ENCODE results near the gene PATL1.
A peak's percentile ranks its signal among the peaks of the same experiment; 100 is the strongest.
"Not testable (repeated sequence)": the region's sequence is repeated elsewhere in the genome, so short reads cannot be mapped to it uniquely, and the experiment has no call there.

Gene PATL1

GRCh38 chr11:59668950-59669610 is at the start of gene PATL1:
PATL1 (minus strand) TSS chr11:59669037; CDS start chr11:59668895, 142 bp downstream.
- DNase-seq: peak; percentile 61 to 96

GRCh38 chr11:59716051-59716450 is 47.2 kb upstream of the PATL1 start:
- DNase-seq: no peak

- no peak for DNase-seq
These were observed 44.9 kb upstream of the PATL1 start, which contains the start of gene OR10V1 for GRCh38 chr11:59713745-59714144. OR10V1 (minus strand) TSS chr11:59713845; CDS start chr11:59713845, 0 bp downstream.

DNA sequence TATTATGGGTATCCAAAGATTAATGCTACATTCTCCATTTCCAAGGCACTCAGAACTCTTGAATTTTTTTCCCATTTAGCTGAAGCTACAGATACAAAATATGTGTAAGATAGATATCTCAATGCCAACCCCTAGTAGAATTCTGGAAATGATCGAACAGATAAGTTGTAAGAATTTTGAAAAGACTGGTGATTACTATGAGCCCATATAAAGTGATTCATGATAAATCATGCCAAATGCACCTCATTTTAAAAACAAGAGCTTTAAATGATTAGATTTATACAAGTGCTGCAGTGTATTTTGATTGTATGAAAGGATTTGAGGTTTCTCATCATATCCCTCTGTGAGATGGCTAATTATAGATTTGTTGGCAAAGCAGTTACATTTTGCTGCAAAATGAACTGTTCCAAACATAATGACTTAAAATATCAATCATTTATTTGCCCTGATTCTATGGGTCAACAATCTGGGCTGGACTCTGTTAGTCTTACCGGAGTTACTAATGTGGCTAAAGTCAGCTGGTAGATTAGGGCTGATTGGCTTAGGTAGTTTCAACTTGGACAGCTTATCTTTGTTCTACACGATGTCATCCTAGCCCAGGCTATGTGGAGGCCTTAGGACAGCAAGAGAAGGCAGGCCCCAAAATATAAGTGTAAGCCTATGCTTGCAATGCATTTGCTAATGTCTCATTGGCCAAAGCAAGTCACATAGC is 41.5 kb upstream of the PATL1 start:
- no peak for DNase-seq

DNA sequence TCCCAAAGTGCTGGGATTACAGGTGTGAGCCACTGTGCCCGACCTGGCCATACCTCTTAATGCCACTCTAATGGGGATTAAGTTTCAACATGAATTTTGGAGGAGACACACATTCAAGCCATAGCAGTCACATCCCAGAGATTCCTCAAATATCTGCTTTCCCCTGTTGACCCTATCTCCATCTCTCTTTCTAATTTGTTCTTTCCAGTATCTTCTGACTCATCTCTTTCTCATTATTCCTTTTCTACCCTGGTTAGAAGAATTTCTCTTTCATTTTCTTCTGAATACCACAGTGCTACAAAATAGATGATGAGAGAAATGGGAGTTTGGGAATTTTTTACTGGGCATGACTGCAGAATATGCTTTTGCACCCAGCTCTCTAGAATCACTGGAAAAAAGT is 39.7 kb upstream of the PATL1 start:
- no peak for DNase-seq

GRCh38 chr11:59707371-59707770 is 38.5 kb upstream of the PATL1 start:
- DNase-seq: no peak

DNA sequence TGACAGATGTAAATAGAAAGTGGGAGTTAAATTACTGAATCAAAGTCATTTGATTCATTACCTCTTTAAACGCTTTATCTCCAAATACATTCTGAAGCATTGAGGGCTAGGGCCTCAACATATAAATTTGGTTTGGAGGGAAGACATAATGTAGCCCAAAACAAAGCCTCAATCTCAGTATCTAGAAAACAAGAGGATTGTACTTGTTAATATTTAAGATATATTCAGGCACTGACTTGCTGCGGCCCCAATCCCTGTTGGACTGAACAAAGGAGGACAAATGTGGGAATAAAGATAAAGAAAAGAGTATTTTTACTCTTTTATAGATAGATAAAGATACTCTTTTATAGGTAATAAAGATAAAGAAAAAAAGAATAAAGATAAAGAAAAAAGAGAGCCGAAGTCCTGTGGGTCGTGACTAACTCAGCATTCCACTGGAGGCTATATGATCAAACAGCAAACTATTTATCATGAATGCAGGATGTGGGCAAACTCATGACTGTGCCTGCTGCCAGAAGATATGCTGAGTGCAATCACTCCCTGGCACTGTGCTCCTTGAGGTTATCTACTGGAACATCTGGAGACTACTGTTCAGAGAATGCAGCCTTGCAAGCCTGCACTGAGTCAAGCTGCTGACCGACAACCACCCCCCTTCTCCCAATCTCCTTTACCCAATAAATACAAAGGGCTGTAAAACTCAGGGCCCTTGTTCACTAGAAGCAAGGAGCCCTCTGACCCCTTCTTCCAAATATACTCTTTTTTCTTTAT is 37.9 kb upstream of the PATL1 start:
- DNase-seq: no peak

- DNase-seq: no peak
These were observed 36.5 kb upstream of the PATL1 start for GRCh38 chr11:59705294-59705693.

- not testable (repeated sequence) for DNase-seq
These were observed 34.7 kb upstream of the PATL1 start for GRCh38 chr11:59703515-59703914.

- DNase-seq: not testable (repeated sequence)
These were observed 31.3 kb upstream of the PATL1 start for GRCh38 chr11:59700157-59700556.

- DNase-seq: no peak
These were observed 29.7 kb upstream of the PATL1 start for GRCh38 chr11:59698506-59698905.

DNA sequence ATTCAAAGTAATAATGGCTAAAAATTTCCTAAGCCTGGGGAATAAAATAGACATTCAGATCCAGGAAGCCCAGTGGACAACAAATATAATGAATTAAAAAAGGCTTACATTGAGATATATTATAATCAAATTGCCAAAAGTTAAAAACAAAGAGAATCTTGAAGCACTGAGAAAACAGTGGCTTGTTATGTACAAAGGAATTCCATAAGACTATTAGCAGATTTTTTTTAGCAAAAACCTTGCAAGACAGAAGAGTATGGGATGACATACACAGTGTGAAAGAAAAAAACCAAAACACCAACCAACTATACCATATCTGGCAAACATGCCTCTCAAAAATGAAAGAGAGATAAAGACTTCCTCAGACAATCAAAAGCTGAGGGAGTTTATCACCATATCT is 24.1 kb upstream of the PATL1 start:
- no peak for DNase-seq

DNA sequence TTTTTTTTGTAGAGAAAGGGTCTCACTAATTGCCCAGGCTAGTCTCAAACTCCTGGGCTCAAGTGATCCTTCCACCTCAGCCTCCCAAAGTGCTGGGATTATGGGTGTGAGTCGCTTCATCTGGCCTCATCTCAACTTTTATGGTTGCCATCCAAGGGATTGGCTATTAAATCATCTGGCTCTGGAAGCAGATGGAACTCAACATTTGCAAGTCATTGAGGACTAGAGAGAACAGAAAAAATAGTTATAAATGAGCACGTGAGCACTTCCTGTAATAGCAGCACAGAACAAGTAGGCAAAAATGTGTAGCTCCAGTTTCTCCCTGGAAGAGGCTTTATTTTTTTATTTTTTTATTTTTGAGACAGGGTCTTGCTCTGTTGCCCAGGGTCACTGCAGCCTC is 22.3 kb upstream of the PATL1 start:
- no peak for DNase-seq

DNA sequence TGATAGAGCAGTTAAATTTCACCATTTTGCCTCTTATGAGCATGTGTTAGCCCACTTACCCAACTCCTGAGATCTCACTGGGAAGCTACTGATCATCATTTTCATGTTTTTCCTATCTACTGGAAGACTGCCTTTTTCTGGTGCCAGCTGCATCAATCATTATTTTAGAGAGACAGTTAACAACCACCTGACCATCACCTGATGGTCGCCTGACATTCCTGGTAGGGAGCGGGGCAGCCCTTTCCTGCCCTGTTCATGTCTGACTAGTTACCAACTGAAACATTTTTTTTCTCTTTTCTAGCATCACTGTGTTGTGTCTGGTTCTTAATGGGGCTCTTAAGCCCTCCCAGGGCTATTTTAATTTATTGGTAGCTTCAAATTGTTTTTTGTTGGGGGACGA is 20.2 kb upstream of the PATL1 start:
- DNase-seq: no peak

DNA sequence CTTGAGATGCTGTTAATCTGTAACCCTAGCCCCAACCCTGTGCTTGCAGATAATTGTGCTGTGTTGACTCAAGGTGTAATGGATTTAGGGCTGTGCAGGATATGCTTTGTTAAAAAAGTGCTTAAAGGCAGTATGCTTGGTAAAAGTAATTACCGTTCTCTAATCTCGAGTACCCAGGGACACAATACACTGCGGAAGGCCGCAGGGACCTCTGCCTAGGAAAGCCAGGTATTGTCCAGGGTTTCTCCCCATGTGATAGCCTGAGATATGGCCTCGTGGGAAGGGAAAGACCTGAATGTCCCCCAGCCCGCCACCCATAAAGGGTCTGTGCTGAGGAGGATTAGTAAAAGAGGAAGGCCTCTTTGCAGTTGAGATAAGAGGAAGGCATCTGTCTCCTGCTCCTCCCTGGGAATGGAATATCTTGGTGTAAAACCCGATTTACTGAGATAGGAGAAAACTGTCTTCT is 12.5 kb upstream of the PATL1 start:
- DNase-seq: not testable (repeated sequence)

DNA sequence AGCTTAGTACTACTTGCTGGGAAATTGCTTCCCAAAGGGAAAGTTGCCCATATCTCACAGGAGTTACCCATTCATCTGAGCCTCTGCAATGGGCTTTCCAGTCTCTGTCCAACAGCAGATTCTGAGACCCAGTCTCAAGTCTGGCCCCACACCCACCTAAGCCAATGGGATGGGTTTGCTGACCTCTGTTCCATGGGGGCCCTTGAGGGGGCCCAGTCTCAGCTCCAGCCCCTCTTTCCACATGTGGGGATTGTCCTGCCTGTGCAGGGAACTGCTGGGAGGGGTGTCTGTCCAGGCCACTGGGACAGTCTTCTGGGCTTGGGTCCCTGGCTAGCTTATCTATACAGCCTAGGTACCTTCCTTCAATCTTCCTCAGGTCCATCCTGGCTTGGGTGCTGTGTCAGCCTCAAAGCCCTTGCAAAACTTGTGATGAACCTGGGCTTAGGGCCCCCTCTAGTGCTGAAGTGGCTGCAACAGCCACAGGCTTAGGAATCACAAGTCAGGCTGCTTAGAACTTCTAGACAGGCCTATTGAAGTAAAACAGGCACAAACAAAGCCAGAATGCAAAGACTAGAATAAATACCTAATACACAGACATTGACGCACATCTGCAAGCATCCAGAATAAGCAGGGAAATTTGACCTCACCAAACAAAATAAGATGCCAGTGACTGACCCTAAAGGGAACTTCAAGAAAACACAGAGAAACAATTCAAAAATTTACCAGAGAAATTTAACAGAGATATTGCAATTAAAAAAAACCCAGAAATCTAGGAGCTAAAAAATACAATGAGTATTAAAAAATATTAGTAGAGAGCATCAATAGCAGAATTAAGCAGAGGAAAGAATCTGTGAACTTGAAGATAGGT is 11.7 kb upstream of the PATL1 start:
- no peak for DNase-seq

GRCh38 chr11:59679347-59679746 is 10.5 kb upstream of the PATL1 start:
- DNase-seq: no peak

DNA sequence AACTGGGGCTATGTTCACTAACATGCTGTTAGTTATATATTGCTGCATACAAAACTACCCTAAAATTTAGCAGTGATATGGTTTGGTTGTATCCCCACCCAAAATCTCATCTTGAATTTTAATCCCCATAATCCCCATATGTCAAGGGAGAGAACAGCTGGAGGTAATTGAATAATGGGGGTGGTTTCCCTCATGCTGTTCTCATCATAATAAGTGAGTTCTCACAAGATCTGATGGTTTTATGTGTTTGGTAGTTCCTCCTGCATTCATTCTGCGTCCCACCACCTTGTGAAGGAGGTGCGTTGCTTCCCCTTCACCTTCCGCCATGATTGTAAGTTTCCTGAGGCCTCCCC is 10.0 kb upstream of the PATL1 start:
- no peak for DNase-seq

GRCh38 chr11:59678118-59678812 is 9.4 kb upstream of the PATL1 start:
- DNase-seq: no peak

- DNase-seq: no peak
These were observed 7.4 kb upstream of the PATL1 start for GRCh38 chr11:59676205-59676604.

DNA sequence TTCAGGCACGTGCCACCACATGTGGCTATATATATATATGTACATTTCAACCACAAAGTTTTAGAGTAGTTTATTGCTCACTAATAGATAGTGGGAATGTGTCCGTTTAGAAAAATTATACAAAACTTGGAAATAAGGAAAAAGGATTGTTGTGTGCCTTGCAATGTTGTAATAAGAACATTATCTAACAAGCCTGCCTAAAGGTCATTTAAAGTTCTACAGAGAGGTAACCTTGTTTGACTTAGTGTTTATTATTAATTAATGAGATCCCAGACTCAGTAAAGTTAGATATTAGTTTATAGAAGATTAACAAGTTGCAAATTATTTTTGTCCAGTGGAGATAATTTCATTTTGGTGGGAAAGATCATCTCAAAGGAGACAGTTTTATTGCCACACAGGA is 5.5 kb upstream of the PATL1 start:
- no peak for DNase-seq

DNA sequence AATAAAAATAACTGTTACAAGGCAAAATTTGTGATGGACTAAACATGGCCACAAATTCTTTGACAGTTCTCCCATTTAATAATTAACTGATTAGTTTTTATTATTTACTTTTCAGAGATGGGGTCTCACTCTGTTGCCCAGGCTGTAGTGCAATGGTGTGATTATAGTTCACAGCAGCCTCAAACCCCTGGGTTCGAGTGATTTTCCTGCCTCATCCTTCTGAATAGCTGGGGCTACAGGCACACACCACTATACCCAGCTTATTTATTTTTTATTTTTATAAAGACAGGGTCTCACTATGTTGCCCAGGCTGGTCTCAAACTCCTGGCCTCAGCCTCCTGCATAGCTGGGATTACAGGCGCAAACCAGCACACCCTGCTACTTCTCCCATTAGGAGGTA is 4.5 kb upstream of the PATL1 start:
- DNase-seq: no peak
